Endothelial cell of umbilical vein (primary cell): ENCODE results near the gene ERAL1.

Experiments used
- MYC ChIP-seq: IDR thresholded peaks from one replicate; pipeline ENCODE4 v1.6.1; 2011; ENCODE audit warnings: mild to moderate bottlenecking, low read depth, low read length
- TF ChIP-seq, protein P1 (sequence below), 2 donors: IDR thresholded peaks; 1 replicate in 1 of 2; 2 replicates in 1 of 2; pipeline ENCODE4 v1.5.1; 2011; ENCODE audit warnings: low read length in 2 of 2, mild to moderate bottlenecking in 2 of 2, moderate library complexity in 2 of 2, control low read depth in 1 of 2, inconsistent platforms in 1 of 2, low read depth in 1 of 2; ENCODE audit not compliant: insufficient read depth in 1 of 2; ENCODE audit errors: extremely low read depth in 1 of 2

DNA sequence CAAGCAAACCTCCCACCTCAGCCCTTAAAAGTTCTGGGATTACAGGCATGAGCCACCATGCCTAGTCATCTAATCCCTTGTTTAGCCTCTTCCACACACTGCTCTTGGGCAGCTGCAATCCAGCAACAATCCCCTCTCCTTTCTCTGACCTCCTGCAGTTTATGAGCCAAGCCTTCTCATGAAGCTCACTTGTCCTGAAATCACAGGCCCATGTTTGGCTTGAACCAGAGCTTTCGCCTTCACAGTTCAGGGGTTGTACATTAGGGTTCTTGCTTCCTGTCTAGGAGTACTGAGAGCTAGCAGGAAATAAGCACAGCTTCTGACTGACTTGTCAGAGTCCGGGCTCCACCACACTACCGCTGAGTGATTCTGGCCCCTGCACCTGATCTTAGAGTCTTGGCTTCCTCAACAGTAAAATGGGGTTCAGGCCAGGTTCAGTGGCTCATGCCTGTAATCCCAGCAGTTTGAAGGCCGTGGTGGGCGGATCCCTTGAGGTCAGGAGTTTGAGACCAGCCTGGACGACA lies 16.3 kb downstream of the ERAL1 start:
- TF ChIP-seq, protein P1, sequence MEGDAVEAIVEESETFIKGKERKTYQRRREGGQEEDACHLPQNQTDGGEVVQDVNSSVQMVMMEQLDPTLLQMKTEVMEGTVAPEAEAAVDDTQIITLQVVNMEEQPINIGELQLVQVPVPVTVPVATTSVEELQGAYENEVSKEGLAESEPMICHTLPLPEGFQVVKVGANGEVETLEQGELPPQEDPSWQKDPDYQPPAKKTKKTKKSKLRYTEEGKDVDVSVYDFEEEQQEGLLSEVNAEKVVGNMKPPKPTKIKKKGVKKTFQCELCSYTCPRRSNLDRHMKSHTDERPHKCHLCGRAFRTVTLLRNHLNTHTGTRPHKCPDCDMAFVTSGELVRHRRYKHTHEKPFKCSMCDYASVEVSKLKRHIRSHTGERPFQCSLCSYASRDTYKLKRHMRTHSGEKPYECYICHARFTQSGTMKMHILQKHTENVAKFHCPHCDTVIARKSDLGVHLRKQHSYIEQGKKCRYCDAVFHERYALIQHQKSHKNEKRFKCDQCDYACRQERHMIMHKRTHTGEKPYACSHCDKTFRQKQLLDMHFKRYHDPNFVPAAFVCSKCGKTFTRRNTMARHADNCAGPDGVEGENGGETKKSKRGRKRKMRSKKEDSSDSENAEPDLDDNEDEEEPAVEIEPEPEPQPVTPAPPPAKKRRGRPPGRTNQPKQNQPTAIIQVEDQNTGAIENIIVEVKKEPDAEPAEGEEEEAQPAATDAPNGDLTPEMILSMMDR (IDR thresholded peaks at IDR 0.05; ENCODE audit: extremely low read depth in 1 of 2, insufficient read depth in 1 of 2, low read depth in 1 of 2, low read length in 2 of 2), result no peak
- TF ChIP-seq MYC, result no peak
